ENCODE data around the gene MLLT6.

The MLLT6 gene

GRCh38 chr17:38693700-38694329 lies 11.3 kb upstream of the MLLT6 start:
- TF ChIP-seq CTCF (IDR thresholded peaks at IDR 0.05; ENCODE audit: insufficient read depth, missing control alignments) = no peak
- FAIRE-seq (no peak), DNase-seq (ENCODE audit: insufficient read length, low spot score) (no peak)

GRCh38 chr17:38697061-38697820 lies 7.8 kb upstream of the MLLT6 start:
- no peak for TF ChIP-seq CTCF (IDR thresholded peaks at IDR 0.05; ENCODE audit: insufficient read depth, missing control alignments)
- FAIRE-seq (no peak), DNase-seq (ENCODE audit: insufficient read length, low spot score) (no peak)

GRCh38 chr17:38698760-38699159 lies 6.3 kb upstream of the MLLT6 start:
- DNase-seq (ENCODE audit: insufficient read length, low spot score) = no peak
- no peak for FAIRE-seq
- no peak for TF ChIP-seq CTCF (IDR thresholded peaks at IDR 0.05; ENCODE audit: insufficient read depth, missing control alignments)

- TF ChIP-seq CTCF (IDR thresholded peaks at IDR 0.05; ENCODE audit: insufficient read depth, missing control alignments) = no peak
- DNase-seq (ENCODE audit: insufficient read length, low spot score) (no peak), FAIRE-seq (no peak)
Observed at GRCh38 chr17:38701504-38702165, 3.4 kb upstream of the MLLT6 start.

GRCh38 chr17:38702166-38702915 lies 2.7 kb upstream of the MLLT6 start:
- TF ChIP-seq CTCF (IDR thresholded peaks at IDR 0.05; ENCODE audit: insufficient read depth, missing control alignments) = no peak
- no peak for FAIRE-seq
- no peak for DNase-seq (ENCODE audit: insufficient read length, low spot score)

- no peak for FAIRE-seq
- DNase-seq (ENCODE audit: insufficient read length, low spot score) = no peak
- TF ChIP-seq CTCF (IDR thresholded peaks at IDR 0.05; ENCODE audit: insufficient read depth, missing control alignments) = no peak
Observed at GRCh38 chr17:38702916-38703741, 1.9 kb upstream of the MLLT6 start.
